Right forelimb (tissue), 1 donor: ENCODE measurements around the gene RILPL2.
"Not testable (repeated sequence)": the region's sequence is repeated elsewhere in the genome, so short reads cannot be mapped to it uniquely, and the experiment has no call there.

Experiments used
- DNase-seq: peaks from one replicate; pipeline ENCODE4 v3.0.0-alpha.2; 2018

Gene RILPL2

DNA sequence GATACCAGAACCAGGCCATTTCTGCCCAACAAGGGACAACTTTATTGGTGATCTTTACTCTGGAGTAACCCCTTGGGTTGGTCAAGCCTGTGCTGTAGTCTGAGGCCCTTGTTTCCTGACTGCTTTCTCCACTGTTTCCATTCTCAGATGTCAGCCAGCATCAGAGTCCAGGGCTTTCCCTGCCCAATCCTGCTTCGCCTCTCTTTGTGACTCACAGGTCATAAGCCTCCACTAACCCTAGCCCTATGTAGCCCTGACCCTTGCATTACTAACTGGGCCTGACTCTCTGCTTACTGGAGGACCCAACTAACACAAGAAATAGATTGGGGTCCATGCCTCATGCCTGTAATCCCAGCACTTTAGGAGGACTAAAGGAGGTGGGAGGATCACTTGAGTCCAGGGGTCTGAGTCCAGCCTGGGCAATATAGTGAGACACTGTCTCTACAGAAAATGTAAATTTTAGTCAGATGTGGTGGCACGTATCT lies 12.8 kb upstream of the RILPL2 start:
- no peak for DNase-seq

DNA sequence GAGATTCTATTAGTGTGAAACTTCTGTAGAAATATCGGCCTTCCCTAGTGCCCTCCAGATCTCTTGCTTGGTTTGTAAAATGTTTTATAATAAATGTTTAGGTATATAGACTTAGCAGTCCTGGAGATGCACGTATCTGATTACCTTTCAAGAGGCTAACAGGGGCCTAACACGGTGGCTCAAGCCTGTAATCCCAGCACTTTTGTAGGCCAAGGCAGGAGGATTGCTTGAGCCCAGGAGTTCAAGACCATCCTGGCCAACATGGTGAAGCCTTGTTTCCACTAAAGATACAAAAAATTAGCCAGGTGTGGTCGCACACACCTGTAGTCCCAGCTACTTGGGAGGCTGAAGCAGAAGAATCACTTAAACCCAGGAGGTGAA lies 9.8 kb upstream of the RILPL2 start:
- DNase-seq = no peak

GRCh38 chr12:123445388-123446332 lies 9.2 kb upstream of the RILPL2 start:
- no peak for DNase-seq

- DNase-seq = no peak
Measured at GRCh38 chr12:123444092-123445026, 7.9 kb upstream of the RILPL2 start.

DNA sequence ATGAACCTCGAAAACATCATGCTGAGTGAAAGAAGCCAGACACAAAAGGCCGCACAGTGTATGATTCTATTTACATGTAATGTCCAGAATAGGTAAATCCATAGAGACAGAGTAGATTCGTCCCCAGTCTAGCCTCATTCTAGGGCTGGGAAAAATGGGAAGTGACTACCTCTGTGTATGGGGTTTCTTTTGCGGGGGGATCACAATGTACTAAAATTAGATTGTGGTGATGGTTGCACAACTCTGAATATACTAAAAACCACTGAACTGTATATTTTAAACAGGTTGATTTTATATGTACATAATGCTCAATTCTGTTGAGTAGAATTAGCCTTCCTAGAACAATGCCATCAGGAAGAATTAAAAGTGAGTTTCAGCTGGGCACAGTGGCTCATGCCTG lies 6.3 kb upstream of the RILPL2 start:
- DNase-seq = no peak

DNA sequence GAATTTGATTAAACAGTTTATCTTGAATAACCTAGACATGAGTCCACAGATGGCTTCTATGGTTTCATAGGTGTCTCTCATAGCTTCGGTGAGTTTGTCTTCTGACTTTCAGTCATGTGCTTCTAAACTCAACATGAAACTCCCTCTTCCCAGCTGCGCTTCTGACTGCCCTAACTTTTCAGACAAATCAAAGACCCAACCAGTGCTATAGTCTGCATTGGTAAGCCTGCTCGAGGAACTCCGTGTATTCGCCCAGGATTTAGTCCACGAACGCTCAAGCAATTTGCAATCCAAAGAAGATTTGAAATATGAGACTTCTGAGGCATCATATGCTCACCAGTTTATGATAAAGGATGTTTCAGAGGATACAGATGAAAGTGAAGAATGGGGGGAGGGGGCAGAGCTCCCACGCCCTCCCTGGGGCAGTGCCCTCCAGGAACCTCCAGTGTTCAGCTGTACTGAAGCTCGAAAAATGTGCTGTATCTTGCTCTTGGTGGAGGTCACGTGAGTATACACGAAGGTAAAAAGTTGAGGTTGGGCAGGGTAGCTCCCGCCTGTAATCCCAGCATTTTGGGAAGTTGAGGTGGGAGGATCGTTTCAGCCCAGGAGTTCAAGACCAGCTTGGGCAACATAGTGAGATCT lies 5.2 kb upstream of the RILPL2 start:
- no peak for DNase-seq

DNA sequence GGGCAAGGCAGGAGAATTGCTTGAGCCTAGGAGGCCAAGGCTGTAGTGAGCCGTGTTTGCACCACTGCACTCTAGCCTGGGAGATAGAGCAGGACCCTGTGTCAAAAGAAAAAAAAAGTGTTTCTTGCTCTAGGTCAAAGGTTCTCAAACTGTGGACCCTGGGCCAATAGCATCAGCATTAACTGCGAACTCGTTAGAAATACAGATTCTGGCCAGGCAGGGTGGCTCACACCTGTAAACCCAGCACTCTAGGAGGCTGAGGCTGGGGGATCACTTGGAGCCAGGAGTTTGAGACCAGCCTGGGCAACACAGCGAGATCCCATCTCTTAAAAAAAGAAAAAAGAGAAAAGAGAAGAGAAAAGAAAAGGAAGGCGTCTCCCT lies 858 bp downstream of the RILPL2 start:
- no peak for DNase-seq

- DNase-seq = no peak
Measured at GRCh38 chr12:123433615-123434014, 2.9 kb downstream of the RILPL2 start.

GRCh38 chr12:123431951-123432817 lies 4.3 kb downstream of the RILPL2 start:
- not testable (repeated sequence) for DNase-seq

DNA sequence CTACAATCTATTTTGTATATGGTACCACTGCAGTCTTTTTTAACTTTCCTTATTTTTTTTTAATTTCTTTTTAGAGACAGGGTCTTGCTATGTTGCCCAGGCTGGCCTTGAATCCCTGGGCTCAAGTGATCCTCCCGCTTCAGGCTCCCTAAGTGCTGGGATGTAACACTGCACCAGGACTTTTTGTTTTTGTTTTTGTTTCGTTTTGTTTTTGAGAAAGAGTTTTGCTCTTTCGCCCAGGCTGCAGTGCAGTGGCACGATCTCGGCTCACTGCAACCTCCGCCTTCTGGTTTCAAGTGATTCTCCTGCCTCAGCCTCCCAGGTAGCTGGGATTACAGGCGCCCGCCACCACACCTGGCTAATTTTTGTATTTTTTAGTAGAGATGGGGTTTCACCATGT lies 7.4 kb downstream of the RILPL2 start:
- not testable (repeated sequence) for DNase-seq

GRCh38 chr12:123428591-123428990 lies 7.9 kb downstream of the RILPL2 start:
- no peak for DNase-seq

DNA sequence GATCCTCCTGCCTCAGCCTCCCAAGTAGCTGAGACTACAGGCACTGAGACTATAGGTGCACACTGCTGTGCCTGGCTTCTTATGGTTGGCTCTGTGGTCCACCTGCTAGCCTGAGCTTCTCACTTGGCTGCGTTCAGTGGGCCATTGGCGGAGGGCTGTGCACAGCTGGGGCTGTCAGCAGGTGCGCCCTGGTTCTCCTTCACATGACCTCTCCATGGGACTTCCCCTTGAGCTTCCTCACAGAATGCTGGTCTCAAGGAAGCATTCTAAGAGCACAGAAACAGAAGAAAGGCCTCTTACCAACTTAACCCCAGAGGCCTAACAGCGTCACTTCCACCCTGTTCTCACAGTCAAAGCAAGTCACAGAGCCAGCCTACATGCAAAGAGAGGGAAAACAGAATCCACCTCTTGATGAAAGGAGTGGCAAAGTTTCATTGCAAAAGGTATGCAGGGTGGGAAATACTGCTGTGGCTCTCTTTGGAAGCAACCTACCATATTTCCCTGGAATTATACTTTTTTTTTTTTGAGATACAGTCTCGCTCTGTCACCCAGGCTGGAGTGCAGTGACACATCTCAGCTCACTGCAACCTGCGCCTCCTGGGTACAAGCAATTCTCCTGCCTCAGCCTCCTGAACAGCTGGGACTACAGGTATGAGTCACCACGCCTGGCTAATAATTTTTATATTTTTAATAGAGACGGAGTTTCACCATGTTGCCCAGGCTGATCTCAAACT lies 9.3 kb downstream of the RILPL2 start:
- no peak for DNase-seq

- no peak for DNase-seq
Measured at GRCh38 chr12:123421314-123421713, 15.2 kb downstream of the RILPL2 start.

GRCh38 chr12:123410041-123410412 lies 26.5 kb downstream of the RILPL2 start:
- no peak for DNase-seq

GRCh38 chr12:123409284-123410040 lies 27.0 kb downstream of the RILPL2 start:
- not testable (repeated sequence) for DNase-seq

DNA sequence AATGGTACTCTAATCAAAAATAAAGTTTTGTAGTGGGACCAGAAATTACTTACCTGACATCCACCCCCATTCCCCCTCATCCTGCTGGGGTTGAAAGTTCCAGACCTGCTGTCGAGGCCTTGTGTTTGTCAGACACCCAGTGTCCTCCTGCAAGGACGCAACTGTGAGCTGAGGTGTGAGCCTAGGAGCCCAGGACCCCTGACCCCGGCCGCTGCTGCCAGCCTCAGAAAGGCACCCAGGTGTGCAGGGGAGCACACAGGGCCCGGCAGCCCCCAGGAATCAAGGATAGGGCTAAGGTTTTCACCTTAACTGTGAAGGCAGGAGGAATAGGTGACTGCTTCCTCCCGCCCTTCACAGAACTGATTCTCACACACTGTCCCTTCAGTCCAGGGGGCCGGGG lies 27.9 kb downstream of the RILPL2 start:
- DNase-seq = not testable (repeated sequence)

DNA sequence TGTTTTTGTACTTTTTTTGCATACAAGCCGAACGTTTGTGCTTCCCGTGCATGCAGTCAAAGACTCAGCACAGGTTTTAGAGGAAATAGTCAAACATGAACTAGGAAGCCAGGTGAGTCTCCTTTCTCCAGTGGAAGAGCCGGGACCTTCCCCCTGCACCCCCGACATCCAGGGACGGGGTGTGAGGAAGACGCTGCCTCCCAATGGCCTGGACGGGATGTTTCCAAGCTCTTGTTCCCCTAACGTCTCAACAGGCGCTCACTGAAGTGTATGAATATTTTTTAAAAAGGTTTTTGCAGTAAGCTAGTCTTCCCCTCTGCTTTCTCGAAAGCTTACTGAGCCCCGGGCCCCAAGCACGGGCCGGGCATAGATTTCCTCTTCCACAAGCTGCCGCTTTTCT lies 28.6 kb downstream of the RILPL2 start:
- not testable (repeated sequence) for DNase-seq

DNA sequence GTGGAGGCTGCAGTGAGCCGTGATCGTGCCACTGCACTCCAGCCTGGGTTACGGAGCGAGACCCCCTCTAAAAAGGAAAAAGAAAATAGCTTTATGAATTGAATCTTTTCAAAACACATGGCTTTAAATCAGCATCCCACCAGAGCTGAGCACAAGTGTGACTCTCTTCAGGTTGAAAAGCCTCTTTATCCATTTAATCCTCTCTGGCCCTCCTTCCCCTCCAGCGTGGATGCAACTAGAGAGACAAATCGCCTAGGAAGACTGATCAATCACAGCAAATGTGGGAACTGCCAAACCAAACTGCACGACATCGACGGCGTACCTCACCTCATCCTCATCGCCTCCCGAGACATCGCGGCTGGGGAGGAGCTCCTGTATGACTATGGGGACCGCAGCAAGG lies 29.2 kb downstream of the RILPL2 start:
- DNase-seq = not testable (repeated sequence)

DNA sequence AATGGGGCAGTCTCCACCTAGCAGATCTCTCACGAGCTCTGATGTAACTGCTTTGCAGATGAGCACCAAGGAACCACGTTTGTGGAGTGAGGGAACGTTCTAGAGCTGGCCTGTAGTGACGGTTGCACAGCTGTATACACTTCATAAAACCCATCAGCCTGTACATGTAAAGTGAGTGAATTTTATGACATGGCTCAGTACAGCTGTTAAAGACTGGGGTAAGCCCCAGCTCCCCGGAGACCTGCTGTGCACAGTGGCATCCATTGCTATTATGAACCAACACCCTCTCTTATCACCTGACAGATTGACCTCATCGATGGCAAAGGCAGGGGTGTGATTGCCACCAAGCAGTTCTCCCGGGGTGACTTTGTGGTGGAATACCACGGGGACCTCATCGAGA lies 31.9 kb downstream of the RILPL2 start:
- DNase-seq = no peak
